ENCODE measurements around the gene ZNF22.

Gene ZNF22

GRCh38 chr10:44976352-44977198 is 24.1 kb upstream of the ZNF22 start:
- TF ChIP-seq CTCF (IDR thresholded peaks at IDR 0.05): no peak

GRCh38 chr10:44977287-44978212 is 23.2 kb upstream of the ZNF22 start:
- no peak for TF ChIP-seq CTCF (IDR thresholded peaks at IDR 0.05)

- no peak for TF ChIP-seq CTCF (IDR thresholded peaks at IDR 0.05)
These were observed 22.5 kb upstream of the ZNF22 start for GRCh38 chr10:44978213-44978569.

- no peak for TF ChIP-seq CTCF (IDR thresholded peaks at IDR 0.05)
These were observed 22.0 kb upstream of the ZNF22 start, which contains the start of gene DEPP1 for GRCh38 chr10:44978570-44979280. TSS of gene DEPP1 (minus strand) at chr10:44978809. CDS start at chr10:44978030, 779 bp downstream.

- no peak for TF ChIP-seq CTCF (IDR thresholded peaks at IDR 0.05)
These were observed 21.2 kb upstream of the ZNF22 start for GRCh38 chr10:44979281-44980191.

GRCh38 chr10:44980309-44981171 is 20.2 kb upstream of the ZNF22 start:
- TF ChIP-seq CTCF (IDR thresholded peaks at IDR 0.05): no peak
